A673 (cell line): Measurements from ENCODE around the gene INHBE. TPM values are rescaled to one million over a fixed set of nuclear protein-coding genes. Genes with fewer than 3 reads are reported as not detected.
A peak's percentile ranks its signal among the peaks of the same experiment; 100 is the strongest.

Experiments
- BruUV-seq: library from RNA; stranded (reverse); fragments of 400-500 nt; replicated peaks from 2 replicates; lab custom pipeline; 2021; lab: Mats Ljungman, UMichigan
- CTCF ChIA-PET: fragments of 300-600 bp; sonication (Branson Sonifier 250); formaldehyde crosslinking; loops from one replicate; lab custom pipeline; 2022; ENCODE audit warnings: antibody characterized with exemption; lab: Charles Lee
- POLR2A ChIA-PET: fragments of 300-600 bp; sonication (Branson Sonifier 250); formaldehyde crosslinking; loops from one replicate; lab custom pipeline; 2022; ENCODE audit warnings: antibody characterized with exemption; ENCODE audit not compliant: low non-redundant PET; lab: Charles Lee
- DNase-seq: peaks from one replicate; pipeline ENCODE4 v3.0.0-alpha.2; 2015; ENCODE audit warnings: low spot score
- H3K27ac ChIP-seq: fragments of 200-600 bp; sonication (generic); 2 replicates; pipeline ENCODE4 v1.5.1; 2016; ENCODE audit warnings: mixed run types, low read depth, mild to moderate bottlenecking, mixed read lengths, antibody characterized with exemption, low read length; ENCODE audit not compliant: poor library complexity, severe bottlenecking
- H3K27me3 ChIP-seq: fragments of 200-600 bp; sonication (generic); replicated peaks from 2 replicates; pipeline ENCODE4 v1.6.1; 2017; ENCODE audit warnings: mixed run types, low read depth, mild to moderate bottlenecking, mixed read lengths, antibody characterized with exemption, low read length; ENCODE audit not compliant: insufficient read depth, poor library complexity
- H3K36me3 ChIP-seq: fragments of 200-600 bp; sonication (generic); 2 replicates; pipeline ENCODE4 v1.6.1; 2016; ENCODE audit warnings: mixed run types, mild to moderate bottlenecking, mixed read lengths, antibody characterized with exemption, low read length; ENCODE audit not compliant: insufficient read depth, poor library complexity, severe bottlenecking
- H3K4me1 ChIP-seq: fragments of 200-600 bp; sonication (generic); 2 replicates; pipeline ENCODE4 v1.6.1; 2017; ENCODE audit warnings: mixed run types, mild to moderate bottlenecking, mixed read lengths, antibody characterized with exemption, low read length; ENCODE audit not compliant: insufficient read depth, poor library complexity, severe bottlenecking
- H3K4me3 ChIP-seq: fragments of 200-600 bp; sonication (generic); 2 replicates; pipeline ENCODE4 v1.5.1; 2016; ENCODE audit warnings: low read depth, mixed run types, mild to moderate bottlenecking, mixed read lengths, low read length; ENCODE audit not compliant: poor library complexity, severe bottlenecking
- H3K9me3 ChIP-seq: fragments of 200-600 bp; sonication (generic); 2 replicates; pipeline ENCODE4 v1.6.1; 2016; ENCODE audit warnings: mixed run types, low read depth, mild to moderate bottlenecking, mixed read lengths, antibody characterized with exemption, low read length; ENCODE audit not compliant: poor library complexity, severe bottlenecking
- EZH2 ChIP-seq: fragments of 200-600 bp; sonication (generic); IDR thresholded peaks from 2 replicates; pipeline ENCODE4 v1.6.1; 2017; ENCODE audit warnings: borderline replicate concordance, low read depth, mild to moderate bottlenecking, mixed read lengths, antibody characterized with exemption, low read length; ENCODE audit not compliant: poor library complexity, severe bottlenecking
- intact Hi-C: fragments of 100-400 bp; cut with micrococcal nuclease; formaldehyde crosslinking; loops from one replicate; pipeline ENCODE4 v1.10.0; 2022; ENCODE audit not compliant: unreplicated experiment
- total RNA-seq: library from RNA; stranded (reverse); gene quantifications from 2 replicates; pipeline ENCODE4 v1.2.3, GENCODE V29; 2021
- TF ChIP-seq, protein P1 (sequence below): fragments of 300-800, 200-600 bp; sonication (generic); conservative IDR thresholded peaks from 2 replicates; pipeline ENCODE4 v1.5.1; 2017; ENCODE audit warnings: low read depth, mild to moderate bottlenecking, antibody characterized with exemption, low read length, moderate library complexity, mixed read lengths

The INHBE gene
- total RNA-seq, 1 experiment from 2014 or later: 0.62 TPM

DNA sequence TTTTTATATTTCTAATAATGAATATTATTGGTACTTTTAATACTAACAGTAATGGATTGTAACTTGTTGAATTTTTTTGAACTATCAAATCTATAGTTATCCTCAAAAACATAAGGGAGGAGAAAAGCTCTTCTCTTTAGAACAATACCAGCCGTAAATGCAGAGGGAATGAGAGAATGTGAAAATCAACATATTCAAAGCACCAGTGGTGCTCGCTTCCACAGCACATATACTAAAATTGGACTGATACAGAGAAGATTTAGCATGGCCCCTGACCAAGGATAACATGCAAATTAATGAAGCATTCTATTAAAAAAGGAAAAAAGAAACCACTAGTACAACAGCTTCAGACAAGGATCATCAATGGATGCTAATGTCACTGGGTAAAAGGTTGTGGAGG lies 40.0 kb upstream of the INHBE start:
- H3K36me3 ChIP-seq: no peaks in the 10 kb centered on the region
- POLR2A ChIA-PET: no interaction called here
- BruUV-seq: no TSS peak

DNA sequence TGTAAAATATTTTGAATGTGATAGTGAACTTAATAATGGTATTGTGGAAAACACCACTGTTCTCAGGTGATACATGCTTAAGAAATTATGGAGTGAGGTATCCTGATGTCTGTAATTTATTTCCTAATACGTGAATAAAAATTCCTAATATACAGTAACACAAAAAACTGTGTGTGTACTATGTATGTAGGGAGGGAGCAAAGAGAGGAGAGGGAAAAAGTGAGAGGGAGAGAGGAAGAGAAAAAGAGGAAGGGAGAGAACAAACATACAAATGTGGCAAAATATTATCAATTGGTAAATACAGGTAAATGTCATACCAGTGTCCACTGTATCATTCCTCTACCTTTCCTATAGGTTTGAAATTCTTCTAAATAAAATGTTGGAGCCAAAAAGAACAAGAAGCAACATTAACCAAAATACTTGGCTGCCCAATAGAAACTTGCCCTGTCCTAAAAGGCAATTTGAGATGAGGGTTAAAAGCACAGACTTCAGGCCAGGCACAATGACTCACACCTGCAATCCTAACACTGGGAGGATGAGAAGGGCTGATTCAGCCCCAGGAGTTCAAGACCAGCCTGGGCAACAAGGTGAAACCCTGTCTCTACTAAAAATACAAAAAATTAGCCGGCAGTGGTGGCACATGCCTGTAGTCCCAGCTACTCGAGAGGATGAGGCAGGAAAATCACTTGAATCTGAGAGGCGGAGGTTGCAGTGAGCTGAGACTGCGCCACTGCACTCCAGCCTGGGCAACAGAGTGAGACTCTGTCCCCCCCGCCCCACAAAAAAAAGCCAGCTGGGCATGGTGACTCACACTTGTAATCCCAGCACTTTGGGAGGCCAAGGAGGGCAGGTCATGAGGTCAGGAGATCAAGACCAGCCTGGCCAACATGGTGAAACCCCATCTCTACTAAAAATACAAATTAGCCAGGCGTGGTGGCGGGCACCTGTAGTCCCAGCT lies 38.8 kb upstream of the INHBE start:
- BruUV-seq: no TSS peak
- no peak overlapping the region for H3K27ac ChIP-seq
- H3K27me3 ChIP-seq: no peaks in the 10 kb centered on the region
- DNase-seq: no peak
- H3K4me3 ChIP-seq: no peak overlapping the region
- ChIA-PET POLR2A (no interaction called here), CTCF (no interaction called here)
- no peaks in the 10 kb centered on the region for H3K4me1 ChIP-seq
- TF ChIP-seq, protein P1, sequence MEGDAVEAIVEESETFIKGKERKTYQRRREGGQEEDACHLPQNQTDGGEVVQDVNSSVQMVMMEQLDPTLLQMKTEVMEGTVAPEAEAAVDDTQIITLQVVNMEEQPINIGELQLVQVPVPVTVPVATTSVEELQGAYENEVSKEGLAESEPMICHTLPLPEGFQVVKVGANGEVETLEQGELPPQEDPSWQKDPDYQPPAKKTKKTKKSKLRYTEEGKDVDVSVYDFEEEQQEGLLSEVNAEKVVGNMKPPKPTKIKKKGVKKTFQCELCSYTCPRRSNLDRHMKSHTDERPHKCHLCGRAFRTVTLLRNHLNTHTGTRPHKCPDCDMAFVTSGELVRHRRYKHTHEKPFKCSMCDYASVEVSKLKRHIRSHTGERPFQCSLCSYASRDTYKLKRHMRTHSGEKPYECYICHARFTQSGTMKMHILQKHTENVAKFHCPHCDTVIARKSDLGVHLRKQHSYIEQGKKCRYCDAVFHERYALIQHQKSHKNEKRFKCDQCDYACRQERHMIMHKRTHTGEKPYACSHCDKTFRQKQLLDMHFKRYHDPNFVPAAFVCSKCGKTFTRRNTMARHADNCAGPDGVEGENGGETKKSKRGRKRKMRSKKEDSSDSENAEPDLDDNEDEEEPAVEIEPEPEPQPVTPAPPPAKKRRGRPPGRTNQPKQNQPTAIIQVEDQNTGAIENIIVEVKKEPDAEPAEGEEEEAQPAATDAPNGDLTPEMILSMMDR: no peak
- no peak for TF ChIP-seq EZH2
- intact Hi-C loops: no loop called here
- H3K9me3 ChIP-seq: no peaks in the 10 kb centered on the region
- H3K36me3 ChIP-seq: no peaks in the 10 kb centered on the region

More for the DNA sequence above, 40.0 kb upstream of the INHBE start:
- intact Hi-C loops: no loop called here
- Histone ChIP-seq H3K9me3 (no peaks in the 10 kb centered on the region), H3K4me1 (no peaks in the 10 kb centered on the region), H3K4me3 (no peak overlapping the region), H3K27me3 (no peaks in the 10 kb centered on the region), H3K27ac (no peak overlapping the region)
- TF ChIP-seq, protein P1: no peak
- no peak for TF ChIP-seq EZH2
- no peak for DNase-seq
- CTCF ChIA-PET: no interaction called here

DNA sequence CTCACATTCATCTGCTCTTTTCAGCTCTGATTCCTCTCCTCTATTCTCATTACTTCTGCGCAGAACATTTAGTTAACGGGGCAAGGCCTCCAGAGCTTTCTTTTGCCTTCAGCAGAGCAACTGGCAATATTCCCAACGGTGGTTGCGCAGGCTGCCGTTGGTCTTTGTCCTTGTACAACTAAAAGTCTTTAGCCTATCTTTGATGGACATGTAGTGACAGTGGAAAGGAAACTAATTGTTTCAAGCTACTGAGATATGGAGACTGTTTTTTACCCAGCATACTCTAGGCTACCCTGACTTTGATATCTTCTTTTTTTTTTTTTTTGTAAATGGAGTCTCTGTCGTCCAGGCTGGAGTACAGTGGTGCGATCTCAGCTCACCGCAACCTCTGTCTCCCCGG lies 36.9 kb upstream of the INHBE start:
- Histone ChIP-seq H3K27me3 (no peaks in the 10 kb centered on the region), H3K27ac (peak overlapping the region; percentile 1), H3K4me1 (no peaks in the 10 kb centered on the region), H3K36me3 (peaks cover 7% of the 10 kb centered on the region), H3K9me3 (no peaks in the 10 kb centered on the region), H3K4me3 (no peak overlapping the region)
- ChIA-PET CTCF (no interaction called here), POLR2A (no interaction called here)
- DNase-seq: no peak
- intact Hi-C loops: no loop called here
- TF ChIP-seq, protein P1: no peak
- TF ChIP-seq EZH2: no peak
- no TSS peak for BruUV-seq
